ENCODE data around the gene CD33.

Gene CD33

DNA sequence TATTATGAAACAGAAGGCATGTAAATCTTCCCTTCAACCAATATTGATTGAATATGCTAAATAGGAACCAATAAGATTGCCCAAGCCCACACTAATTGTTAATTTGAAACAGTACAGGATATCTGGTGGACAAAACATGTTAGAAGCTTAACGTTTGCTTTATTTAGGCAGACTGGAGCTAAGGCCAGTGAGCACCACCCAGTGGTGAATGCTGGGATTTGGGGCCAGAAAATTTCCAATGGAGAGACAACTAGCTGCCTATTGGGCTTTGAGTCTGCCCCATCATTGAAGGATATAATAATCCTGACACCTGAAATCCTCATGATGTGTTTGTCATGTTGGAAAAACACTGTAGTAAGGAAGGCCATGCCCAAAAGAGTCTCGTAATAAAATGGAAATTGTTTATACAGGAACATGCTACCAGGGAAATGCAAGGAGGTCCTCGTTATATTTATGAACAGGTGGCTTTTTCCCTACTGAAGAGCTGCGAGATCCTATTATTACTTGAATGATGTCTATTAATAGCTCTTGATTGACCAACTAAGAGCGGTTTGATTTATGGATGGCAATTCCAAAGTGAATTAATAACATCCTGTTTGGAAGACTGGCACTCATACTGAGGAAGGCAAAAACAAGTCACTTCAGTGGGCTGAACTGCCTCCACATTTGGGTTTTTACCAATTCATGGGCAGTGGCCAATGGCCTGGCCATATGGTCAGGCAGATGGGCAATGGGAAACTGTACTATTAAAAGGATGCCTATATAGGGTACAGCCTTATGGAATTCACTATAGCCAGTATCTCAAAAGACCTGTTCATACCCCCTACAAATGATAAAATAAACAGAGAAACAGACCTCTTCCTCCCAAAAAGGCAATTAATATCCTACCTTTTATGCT lies 34.7 kb downstream of the CD33 start:
- no peak for DNase-seq

GRCh38 chr19:51263808-51264207 lies 38.9 kb downstream of the CD33 start:
- DNase-seq, result no peak

DNA sequence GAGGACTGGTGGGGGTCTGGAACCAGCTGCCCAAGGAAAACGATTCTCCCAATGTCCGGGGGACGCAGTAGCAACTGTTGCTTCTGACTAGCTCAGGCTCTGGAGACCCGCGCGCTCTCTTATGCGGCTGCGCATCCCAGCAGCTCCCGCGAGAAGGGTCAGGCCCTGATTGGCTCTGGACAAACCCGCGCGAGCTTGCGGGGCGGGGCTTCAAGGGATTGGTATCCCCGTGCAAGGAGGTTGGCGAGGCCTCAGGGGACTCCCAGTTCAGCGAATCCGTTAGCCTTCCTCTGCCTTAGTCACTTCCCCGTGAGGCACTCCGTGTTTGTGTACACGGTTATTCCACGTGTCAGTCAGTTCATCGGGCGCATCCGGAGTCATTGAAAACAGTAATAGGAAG lies 46.2 kb downstream of the CD33 start:
- DNase-seq, result no peak

GRCh38 chr19:51272183-51272810 lies 47.4 kb downstream of the CD33 start:
- no peak for DNase-seq

DNA sequence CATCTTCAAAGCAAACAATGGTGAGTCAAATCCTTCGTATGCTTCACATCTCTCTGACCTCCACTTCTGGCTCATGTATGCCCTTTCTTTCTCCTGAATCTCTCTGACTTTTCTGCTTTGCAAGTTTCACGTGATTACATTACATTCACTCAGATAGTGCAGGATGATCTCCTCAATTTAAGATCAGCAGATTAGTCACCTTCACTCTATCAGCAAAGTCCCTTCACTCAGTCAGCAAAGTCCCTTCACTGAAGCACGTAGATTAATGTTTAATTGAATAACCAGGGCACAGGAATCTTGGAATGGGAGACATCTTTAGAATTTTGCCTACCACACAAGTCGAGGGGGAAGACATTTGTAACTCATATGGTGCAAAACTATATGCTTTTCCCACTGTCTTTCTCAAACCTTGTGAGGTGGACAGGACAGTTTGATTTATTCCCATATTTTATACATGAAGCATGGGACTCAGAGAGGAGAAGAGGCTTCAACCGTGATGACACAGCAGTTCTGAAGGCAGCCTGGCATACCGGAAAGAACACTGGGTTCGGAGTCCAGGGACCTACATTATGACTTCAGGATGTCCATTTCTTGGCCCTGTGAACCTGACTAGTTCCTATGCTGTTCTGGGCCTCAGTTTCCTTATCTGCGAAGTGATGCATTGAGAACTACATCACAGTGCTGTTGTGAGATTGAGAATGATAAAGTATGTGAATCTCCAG lies 49.3 kb downstream of the CD33 start:
- DNase-seq, result no peak

DNA sequence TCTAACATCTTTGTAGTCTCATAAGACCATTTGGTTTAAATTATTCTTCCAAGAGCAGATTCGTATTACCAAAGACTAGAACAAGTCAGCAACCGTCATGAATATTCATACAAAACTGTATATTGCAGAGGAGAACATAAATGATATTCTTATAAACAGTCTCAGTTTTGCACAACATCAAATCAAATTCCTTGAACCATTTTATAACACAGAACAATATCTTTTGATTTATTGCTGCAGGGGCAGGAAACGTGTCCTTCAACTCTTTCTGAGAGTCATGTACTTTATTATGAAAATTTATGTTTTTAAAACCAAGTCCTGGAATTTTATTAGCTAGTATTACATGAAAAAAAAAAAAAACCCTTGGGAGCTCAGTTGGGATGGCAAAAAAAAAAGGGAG lies 52.2 kb downstream of the CD33 start:
- DNase-seq, result no peak

DNA sequence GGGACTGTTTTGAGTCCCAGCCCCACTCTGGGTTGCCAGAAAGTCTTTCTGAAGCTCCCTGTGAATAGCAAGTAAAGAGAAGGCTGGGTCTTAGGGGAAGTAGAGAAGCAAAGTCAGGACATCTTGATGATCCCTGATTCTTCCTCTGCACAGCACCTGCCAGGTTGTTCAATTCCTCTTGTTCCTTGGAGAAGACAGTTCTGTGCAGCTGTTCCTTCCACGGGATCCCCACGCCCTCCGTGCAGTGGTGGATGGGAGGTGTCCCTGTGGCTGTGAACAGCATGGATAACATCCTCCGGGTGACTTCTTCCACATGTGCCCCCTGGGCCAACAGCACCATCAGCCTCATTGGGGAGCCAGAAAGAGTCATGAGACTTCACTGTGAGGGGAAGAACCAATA lies 57.5 kb downstream of the CD33 start:
- DNase-seq, result no peak

DNA sequence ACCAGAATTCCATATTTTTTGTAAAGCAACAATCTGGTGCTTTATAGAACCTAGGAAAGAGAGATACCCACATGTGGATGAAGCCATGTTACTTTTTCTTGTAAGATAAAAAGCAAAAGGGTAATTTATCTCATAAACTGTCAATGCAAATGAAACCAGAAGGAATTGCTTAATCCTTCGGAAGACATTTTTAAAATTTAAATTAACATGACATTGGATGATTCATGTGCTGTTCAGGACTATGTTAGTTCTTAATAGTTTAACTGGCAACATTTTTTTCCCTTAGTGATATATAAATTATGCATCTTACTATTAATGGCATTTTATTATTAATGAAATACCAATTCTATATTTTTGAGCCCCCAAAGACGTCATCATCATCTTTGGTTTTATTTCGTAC lies 60.8 kb downstream of the CD33 start:
- DNase-seq, result no peak
